NB4 (cell line): ENCODE data around the gene ARHGAP5.

Experiments used
- MYC ChIP-seq: IDR thresholded peaks from 2 replicates; pipeline ENCODE4 v1.6.1; 2011; ENCODE audit warnings: low read depth, low read length
- POLR2A ChIP-seq: IDR thresholded peaks from 2 replicates; pipeline ENCODE4 v1.6.1; 2011; ENCODE audit warnings: mild to moderate bottlenecking; ENCODE audit not compliant: insufficient read length; ENCODE audit errors: extremely low read depth
- TF ChIP-seq, protein P1 (sequence below): IDR thresholded peaks from one replicate; pipeline ENCODE4 v1.5.1; 2012; ENCODE audit warnings: low read depth, low read length

- TF ChIP-seq, protein P1, sequence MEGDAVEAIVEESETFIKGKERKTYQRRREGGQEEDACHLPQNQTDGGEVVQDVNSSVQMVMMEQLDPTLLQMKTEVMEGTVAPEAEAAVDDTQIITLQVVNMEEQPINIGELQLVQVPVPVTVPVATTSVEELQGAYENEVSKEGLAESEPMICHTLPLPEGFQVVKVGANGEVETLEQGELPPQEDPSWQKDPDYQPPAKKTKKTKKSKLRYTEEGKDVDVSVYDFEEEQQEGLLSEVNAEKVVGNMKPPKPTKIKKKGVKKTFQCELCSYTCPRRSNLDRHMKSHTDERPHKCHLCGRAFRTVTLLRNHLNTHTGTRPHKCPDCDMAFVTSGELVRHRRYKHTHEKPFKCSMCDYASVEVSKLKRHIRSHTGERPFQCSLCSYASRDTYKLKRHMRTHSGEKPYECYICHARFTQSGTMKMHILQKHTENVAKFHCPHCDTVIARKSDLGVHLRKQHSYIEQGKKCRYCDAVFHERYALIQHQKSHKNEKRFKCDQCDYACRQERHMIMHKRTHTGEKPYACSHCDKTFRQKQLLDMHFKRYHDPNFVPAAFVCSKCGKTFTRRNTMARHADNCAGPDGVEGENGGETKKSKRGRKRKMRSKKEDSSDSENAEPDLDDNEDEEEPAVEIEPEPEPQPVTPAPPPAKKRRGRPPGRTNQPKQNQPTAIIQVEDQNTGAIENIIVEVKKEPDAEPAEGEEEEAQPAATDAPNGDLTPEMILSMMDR = peak; percentile 51
- TF ChIP-seq POLR2A (no peak), MYC (no peak)
These were observed 3.4 kb upstream of the ARHGAP5 start for GRCh38 chr14:32073537-32074189.
